ENCODE data around the gene ETV2.

DNA sequence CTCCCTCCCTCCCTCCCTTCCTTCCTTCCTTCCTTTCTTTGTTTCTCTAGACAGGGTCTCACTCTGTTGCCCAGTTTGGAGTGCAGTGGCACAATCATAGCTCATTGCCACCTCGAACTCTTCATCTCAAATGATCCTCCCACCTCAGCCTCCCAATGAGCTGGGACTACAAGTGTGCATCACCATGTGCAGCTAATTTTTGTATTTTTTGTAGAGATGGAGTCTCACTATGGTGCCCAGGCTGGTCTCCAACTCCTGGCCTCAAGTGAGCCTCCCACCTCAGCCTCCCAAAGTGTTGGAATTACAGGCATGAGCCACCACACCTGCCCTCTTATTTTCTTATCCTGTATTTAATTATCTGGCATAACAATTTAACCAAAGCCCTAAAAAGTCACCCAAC lies 29.1 kb downstream of the ETV2 start:
- TF ChIP-seq, protein P1, sequence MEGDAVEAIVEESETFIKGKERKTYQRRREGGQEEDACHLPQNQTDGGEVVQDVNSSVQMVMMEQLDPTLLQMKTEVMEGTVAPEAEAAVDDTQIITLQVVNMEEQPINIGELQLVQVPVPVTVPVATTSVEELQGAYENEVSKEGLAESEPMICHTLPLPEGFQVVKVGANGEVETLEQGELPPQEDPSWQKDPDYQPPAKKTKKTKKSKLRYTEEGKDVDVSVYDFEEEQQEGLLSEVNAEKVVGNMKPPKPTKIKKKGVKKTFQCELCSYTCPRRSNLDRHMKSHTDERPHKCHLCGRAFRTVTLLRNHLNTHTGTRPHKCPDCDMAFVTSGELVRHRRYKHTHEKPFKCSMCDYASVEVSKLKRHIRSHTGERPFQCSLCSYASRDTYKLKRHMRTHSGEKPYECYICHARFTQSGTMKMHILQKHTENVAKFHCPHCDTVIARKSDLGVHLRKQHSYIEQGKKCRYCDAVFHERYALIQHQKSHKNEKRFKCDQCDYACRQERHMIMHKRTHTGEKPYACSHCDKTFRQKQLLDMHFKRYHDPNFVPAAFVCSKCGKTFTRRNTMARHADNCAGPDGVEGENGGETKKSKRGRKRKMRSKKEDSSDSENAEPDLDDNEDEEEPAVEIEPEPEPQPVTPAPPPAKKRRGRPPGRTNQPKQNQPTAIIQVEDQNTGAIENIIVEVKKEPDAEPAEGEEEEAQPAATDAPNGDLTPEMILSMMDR (IDR thresholded peaks at IDR 0.05 in 2 of 3, conservative IDR thresholded peaks at IDR 0.05 in 1 of 3; ENCODE audit: borderline replicate concordance in 1 of 3, insufficient read depth in 1 of 3, low read depth in 2 of 3, low read length in 2 of 3) = no peak
- TF ChIP-seq POLR2AphosphoS5 (IDR thresholded peaks at IDR 0.05; ENCODE audit: low read depth, low read length) = no peak
- TF ChIP-seq, protein P2, sequence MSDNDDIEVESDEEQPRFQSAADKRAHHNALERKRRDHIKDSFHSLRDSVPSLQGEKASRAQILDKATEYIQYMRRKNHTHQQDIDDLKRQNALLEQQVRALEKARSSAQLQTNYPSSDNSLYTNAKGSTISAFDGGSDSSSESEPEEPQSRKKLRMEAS (IDR thresholded peaks at IDR 0.05) = no peak
- no peak for TF ChIP-seq ATF3 (IDR thresholded peaks at IDR 0.05)
- no peak for TF ChIP-seq POLR2A (IDR thresholded peaks at IDR 0.05; ENCODE audit: borderline replicate concordance, extremely low read depth, insufficient read depth, insufficient read length)
- no peak for TF ChIP-seq YY1 (IDR thresholded peaks at IDR 0.05; ENCODE audit: extremely low read depth, insufficient replicate concordance, low read depth, low read length)
- TF ChIP-seq EZH2 (IDR thresholded peaks at IDR 0.05) = no peak
- no peak for TF ChIP-seq CEBPB (IDR thresholded peaks at IDR 0.05; ENCODE audit: low read depth)
- TF ChIP-seq SP1 (IDR thresholded peaks at IDR 0.05; ENCODE audit: low read depth) = no peak
- no peak for TF ChIP-seq RAD21 (IDR thresholded peaks at IDR 0.05; ENCODE audit: low read depth)

All from HCT116 (cell line).